Effector memory CD4-positive, alpha-beta T cell (primary cell): ENCODE measurements around the gene CEACAM7.

ENCODE experiments used
- DNase-seq, 3 donors: peaks; one replicate each; pipeline ENCODE4 v3.0.0-alpha.2; 2020
- H3K27ac ChIP-seq: 2 replicates; pipeline ENCODE4 v1.7.0; 2013; ENCODE audit warnings: mild to moderate bottlenecking, low read length, moderate library complexity; ENCODE audit not compliant: insufficient read depth, poor library complexity, severe bottlenecking
- H3K27me3 ChIP-seq: replicated peaks from 2 replicates; pipeline ENCODE4 v1.7.0; 2013; ENCODE audit warnings: mild to moderate bottlenecking, low read length; ENCODE audit not compliant: insufficient read depth, control insufficient read depth, poor library complexity, severe bottlenecking
- H3K36me3 ChIP-seq: 2 replicates; pipeline ENCODE4 v1.7.0; 2013; ENCODE audit warnings: mild to moderate bottlenecking, low read length, moderate library complexity; ENCODE audit not compliant: control insufficient read depth, insufficient read depth
- H3K4me1 ChIP-seq: 2 replicates; pipeline ENCODE4 v1.7.0; 2013; ENCODE audit warnings: low read length, mild to moderate bottlenecking; ENCODE audit not compliant: control insufficient read depth, insufficient read depth, poor library complexity, severe bottlenecking
- H3K4me3 ChIP-seq: 2 replicates; pipeline ENCODE4 v1.7.0; 2013; ENCODE audit warnings: low read length, low read depth, mild to moderate bottlenecking; ENCODE audit not compliant: insufficient read depth, poor library complexity, severe bottlenecking
- H3K9me3 ChIP-seq: 2 replicates; pipeline ENCODE4 v1.7.0; 2013; ENCODE audit warnings: mild to moderate bottlenecking, low read length, moderate library complexity; ENCODE audit not compliant: control insufficient read depth

CEACAM7 gene

DNA sequence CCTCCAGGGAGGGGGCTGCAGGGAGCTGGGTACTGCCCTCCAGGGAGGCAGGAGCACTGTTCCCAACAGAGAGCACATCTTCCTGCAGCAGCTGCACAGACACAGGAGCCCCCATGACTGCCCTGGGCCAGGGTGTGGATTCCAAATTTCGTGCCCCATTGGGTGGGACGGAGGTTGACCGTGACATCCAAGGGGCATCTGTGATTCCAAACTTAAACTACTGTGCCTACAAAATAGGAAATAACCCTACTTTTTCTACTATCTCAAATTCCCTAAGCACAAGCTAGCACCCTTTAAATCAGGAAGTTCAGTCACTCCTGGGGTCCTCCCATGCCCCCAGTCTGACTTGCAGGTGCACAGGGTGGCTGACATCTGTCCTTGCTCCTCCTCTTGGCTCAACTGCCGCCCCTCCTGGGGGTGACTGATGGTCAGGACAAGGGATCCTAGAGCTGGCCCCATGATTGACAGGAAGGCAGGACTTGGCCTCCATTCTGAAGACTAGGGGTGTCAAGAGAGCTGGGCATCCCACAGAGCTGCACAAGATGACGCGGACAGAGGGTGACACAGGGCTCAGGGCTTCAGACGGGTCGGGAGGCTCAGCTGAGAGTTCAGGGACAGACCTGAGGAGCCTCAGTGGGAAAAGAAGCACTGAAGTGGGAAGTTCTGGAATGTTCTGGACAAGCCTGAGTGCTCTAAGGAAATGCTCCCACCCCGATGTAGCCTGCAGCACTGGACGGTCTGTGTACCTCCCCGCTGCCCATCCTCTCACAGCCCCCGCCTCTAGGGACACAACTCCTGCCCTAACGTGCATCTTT, 12.5 kb upstream of the CEACAM7 start:
- no peak overlapping the region for H3K4me3 ChIP-seq
- no peaks in the 10 kb centered on the region for H3K9me3 ChIP-seq
- H3K27ac ChIP-seq = no peak overlapping the region
- peaks cover 8% of the 10 kb centered on the region for H3K27me3 ChIP-seq
- no peaks in the 10 kb centered on the region for H3K4me1 ChIP-seq
- no peaks in the 10 kb centered on the region for H3K36me3 ChIP-seq
- DNase-seq = no peak

DNA sequence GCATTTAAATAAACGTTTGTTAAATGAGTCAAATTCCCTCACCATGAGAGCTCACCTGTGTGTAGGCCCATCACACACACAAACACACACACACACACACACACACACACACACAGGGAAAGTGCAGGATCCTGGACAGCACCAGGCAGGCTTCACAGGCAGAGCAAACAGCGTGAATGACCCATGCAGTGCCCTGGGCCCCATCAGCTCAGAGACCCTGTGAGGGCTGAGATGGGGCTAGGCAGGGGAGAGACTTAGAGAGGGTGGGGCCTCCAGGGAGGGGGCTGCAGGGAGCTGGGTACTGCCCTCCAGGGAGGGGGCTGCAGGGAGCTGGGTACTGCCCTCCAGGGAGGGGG, 11.9 kb upstream of the CEACAM7 start:
- no peak for DNase-seq
- H3K4me1 ChIP-seq = no peaks in the 10 kb centered on the region
- H3K9me3 ChIP-seq = no peaks in the 10 kb centered on the region
- H3K4me3 ChIP-seq = no peak overlapping the region
- H3K27me3 ChIP-seq = peaks cover 5% of the 10 kb centered on the region
- H3K36me3 ChIP-seq = no peaks in the 10 kb centered on the region
- H3K27ac ChIP-seq = no peak overlapping the region

DNA sequence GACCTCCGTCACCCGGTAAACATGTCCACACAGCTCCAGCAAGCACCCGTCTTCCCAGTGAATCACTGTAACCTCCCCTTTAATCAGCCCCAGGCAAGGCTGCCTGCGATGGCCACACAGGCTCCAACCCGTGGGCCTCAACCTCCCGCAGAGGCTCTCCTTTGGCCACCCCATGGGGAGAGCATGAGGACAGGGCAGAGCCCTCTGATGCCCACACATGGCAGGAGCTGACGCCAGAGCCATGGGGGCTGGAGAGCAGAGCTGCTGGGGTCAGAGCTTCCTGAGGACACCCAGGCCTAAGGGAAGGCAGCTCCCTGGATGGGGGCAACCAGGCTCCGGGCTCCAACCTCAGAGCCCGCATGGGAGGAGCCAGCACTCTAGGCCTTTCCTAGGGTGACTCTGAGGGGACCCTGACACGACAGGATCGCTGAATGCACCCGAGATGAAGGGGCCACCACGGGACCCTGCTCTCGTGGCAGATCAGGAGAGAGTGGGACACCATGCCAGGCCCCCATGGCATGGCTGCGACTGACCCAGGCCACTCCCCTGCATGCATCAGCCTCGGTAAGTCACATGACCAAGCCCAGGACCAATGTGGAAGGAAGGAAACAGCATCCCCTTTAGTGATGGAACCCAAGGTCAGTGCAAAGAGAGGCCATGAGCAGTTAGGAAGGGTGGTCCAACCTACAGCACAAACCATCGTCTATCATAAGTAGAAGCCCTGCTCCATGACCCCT, 11.3 kb upstream of the CEACAM7 start:
- Histone ChIP-seq H3K4me1 (no peaks in the 10 kb centered on the region), H3K4me3 (no peak overlapping the region), H3K36me3 (no peaks in the 10 kb centered on the region), H3K9me3 (no peaks in the 10 kb centered on the region), H3K27ac (no peak overlapping the region), H3K27me3 (peaks cover 2% of the 10 kb centered on the region)
- DNase-seq = no peak

DNA sequence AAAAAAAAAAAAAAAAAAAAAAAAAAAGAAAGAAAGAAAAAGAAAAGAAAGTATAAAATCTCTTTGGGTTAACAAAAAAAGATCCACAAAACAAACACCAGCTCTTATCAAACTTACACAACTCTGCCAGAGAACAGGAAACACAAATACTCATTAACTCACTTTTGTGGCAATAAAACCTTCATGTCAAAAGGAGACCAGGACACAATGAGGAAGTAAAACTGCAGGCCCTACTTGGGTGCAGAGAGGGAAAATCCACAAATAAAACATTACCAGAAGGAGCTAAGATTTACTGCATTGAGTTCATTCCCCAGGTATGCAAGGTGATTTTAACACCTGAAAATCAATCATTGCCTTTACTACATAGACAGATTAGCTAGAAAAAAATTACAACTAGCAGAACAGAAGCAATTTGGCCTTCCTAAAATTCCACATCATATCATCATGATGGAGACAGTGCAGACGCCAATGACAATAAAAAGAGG, 10.7 kb upstream of the CEACAM7 start:
- no peaks in the 10 kb centered on the region for H3K27me3 ChIP-seq
- H3K4me1 ChIP-seq = no peaks in the 10 kb centered on the region
- H3K9me3 ChIP-seq = no peaks in the 10 kb centered on the region
- no peak for DNase-seq
- no peak overlapping the region for H3K27ac ChIP-seq
- H3K4me3 ChIP-seq = no peak overlapping the region
- no peaks in the 10 kb centered on the region for H3K36me3 ChIP-seq

DNA sequence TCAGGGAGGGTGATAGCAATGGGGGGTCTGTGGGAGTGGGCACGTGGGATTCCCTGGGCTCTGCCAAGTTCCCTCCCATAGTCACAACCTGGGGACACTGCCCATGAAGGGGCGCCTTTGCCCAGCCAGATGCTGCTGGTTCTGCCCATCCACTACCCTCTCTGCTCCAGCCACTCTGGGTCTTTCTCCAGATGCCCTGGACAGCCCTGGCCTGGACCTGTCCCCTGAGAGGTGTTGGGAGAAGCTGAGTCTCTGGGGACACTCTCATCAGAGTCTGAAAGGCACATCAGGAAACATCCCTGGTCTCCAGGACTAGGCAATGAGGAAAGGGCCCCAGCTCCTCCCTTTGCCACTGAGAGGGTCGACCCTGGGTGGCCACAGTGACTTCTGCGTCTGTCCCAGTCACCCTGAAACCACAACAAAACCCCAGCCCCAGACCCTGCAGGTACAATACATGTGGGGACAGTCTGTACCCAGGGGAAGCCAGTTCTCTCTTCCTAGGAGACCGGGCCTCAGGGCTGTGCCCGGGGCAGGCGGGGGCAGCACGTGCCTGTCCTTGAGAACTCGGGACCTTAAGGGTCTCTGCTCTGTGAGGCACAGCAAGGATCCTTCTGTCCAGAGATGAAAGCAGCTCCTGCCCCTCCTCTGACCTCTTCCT, 9.3 kb upstream of the CEACAM7 start:
- H3K4me1 ChIP-seq = no peaks in the 10 kb centered on the region
- H3K27ac ChIP-seq = no peak overlapping the region
- H3K27me3 ChIP-seq = no peaks in the 10 kb centered on the region
- no peak for DNase-seq
- no peaks in the 10 kb centered on the region for H3K9me3 ChIP-seq
- H3K4me3 ChIP-seq = no peak overlapping the region
- no peaks in the 10 kb centered on the region for H3K36me3 ChIP-seq

DNA sequence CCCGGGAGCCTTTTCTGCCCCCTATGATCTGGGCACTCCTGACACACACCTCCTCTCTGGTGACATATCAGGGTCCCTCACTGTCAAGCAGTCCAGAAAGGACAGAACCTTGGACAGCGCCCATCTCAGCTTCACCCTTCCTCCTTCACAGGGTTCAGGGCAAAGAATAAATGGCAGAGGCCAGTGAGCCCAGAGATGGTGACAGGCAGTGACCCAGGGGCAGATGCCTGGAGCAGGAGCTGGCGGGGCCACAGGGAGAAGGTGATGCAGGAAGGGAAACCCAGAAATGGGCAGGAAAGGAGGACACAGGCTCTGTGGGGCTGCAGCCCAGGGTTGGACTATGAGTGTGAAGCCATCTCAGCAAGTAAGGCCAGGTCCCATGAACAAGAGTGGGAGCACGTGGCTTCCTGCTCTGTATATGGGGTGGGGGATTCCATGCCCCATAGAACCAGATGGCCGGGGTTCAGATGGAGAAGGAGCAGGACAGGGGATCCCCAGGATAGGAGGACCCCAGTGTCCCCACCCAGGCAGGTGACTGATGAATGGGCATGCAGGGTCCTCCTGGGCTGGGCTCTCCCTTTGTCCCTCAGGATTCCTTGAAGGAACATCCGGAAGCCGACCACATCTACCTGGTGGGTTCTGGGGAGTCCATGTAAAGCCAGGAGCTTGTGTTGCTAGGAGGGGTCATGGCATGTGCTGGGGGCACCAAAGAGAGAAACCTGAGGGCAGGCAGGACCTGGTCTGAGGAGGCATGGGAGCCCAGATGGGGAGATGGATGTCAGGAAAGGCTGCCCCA, 8.5 kb upstream of the CEACAM7 start:
- H3K27me3 ChIP-seq = no peaks in the 10 kb centered on the region
- no peak overlapping the region for H3K27ac ChIP-seq
- H3K9me3 ChIP-seq = no peaks in the 10 kb centered on the region
- no peak overlapping the region for H3K4me3 ChIP-seq
- H3K36me3 ChIP-seq = no peaks in the 10 kb centered on the region
- H3K4me1 ChIP-seq = no peaks in the 10 kb centered on the region
- DNase-seq = no peak

DNA sequence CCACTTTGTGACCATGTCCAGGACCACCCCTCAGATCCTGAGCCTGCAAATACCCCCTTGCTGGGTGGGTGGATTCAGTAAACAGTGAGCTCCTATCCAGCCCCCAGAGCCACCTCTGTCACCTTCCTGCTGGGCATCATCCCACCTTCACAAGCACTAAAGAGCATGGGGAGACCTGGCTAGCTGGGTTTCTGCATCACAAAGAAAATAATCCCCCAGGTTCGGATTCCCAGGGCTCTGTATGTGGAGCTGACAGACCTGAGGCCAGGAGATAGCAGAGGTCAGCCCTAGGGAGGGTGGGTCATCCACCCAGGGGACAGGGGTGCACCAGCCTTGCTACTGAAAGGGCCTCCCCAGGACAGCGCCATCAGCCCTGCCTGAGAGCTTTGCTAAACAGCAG, 7.7 kb upstream of the CEACAM7 start:
- Histone ChIP-seq H3K36me3 (no peaks in the 10 kb centered on the region), H3K4me3 (no peak overlapping the region), H3K27ac (no peak overlapping the region), H3K4me1 (no peaks in the 10 kb centered on the region), H3K27me3 (no peaks in the 10 kb centered on the region), H3K9me3 (no peaks in the 10 kb centered on the region)
- no peak for DNase-seq

DNA sequence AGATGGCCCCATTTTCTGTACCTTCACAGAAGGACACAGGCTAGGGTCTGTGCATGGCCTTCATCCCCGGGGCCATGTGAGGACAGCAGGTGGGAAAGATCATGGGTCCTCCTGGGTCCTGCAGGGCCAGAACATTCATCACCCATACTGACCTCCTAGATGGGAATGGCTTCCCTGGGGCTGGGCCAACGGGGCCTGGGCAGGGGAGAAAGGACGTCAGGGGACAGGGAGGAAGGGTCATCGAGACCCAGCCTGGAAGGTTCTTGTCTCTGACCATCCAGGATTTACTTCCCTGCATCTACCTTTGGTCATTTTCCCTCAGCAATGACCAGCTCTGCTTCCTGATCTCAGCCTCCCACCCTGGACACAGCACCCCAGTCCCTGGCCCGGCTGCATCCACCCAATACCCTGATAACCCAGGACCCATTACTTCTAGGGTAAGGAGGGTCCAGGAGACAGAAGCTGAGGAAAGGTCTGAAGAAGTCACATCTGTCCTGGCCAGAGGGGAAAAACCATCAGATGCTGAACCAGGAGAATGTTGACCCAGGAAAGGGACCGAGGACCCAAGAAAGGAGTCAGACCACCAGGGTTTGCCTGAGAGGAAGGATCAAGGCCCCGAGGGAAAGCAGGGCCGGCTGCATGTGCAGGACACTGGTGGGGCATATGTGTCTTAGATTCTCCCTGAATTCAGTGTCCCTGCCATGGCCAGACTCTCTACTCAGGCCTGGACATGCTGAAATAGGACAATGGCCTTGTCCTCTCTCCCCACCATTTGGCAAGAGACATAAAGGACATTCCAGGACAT, 7.0 kb upstream of the CEACAM7 start:
- Histone ChIP-seq H3K36me3 (no peaks in the 10 kb centered on the region), H3K9me3 (no peaks in the 10 kb centered on the region), H3K4me1 (no peaks in the 10 kb centered on the region), H3K27me3 (peaks cover under 1% of the 10 kb centered on the region), H3K27ac (no peak overlapping the region), H3K4me3 (no peak overlapping the region)
- no peak for DNase-seq

DNA sequence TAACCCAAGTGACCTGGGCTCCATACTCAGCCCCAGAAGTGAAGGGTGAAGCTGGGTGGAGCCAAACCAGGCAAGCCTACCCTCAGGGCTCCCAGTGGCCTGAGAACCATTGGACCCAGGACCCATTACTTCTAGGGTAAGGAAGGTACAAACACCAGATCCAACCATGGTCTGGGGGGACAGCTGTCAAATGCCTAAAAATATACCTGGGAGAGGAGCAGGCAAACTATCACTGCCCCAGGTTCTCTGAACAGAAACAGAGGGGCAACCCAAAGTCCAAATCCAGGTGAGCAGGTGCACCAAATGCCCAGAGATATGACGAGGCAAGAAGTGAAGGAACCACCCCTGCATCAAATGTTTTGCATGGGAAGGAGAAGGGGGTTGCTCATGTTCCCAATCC, 6.1 kb upstream of the CEACAM7 start:
- no peak for DNase-seq
- H3K4me1 ChIP-seq = no peaks in the 10 kb centered on the region
- peaks cover 3% of the 10 kb centered on the region for H3K27me3 ChIP-seq
- H3K9me3 ChIP-seq = no peaks in the 10 kb centered on the region
- H3K36me3 ChIP-seq = no peaks in the 10 kb centered on the region
- no peak overlapping the region for H3K4me3 ChIP-seq
- no peak overlapping the region for H3K27ac ChIP-seq
